Measurements from ENCODE around the gene GREM1. TPM values are rescaled to one million over a fixed set of nuclear protein-coding genes. Genes with fewer than 3 reads are reported as not detected.

The GREM1 gene
- total and polyA plus RNA-seq, 9 of the 15 experiments (the other 6 are each of a cell fraction or from before 2014, with no cell fraction given): 0.01 to 0.20 (median 0.06) TPM; not detected in 6

DNA sequence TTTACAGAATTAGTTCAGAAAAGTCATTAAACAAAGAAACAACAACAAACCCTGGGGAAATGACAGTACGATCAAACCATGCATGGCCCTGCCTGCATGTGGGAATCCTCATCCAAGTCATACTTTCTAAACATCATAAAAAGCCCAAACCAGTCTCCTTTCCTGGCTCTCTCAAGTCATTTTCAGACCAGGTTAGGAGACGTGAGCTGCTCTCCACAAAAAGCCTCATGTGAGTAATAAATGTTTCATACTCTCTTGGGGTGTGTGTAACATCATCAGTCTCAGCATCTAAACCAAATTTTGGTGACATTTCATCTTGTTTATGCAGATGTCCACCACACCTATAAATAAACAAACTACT lies 18.9 kb downstream of the GREM1 start:
- intact Hi-C loops (cut with micrococcal nuclease) (no loop called here), in situ Hi-C loops (cut with MboI) (no loop called here)
- Histone ChIP-seq H2AFZ (ENCODE audit: low read depth, low read length) (no peak overlapping the region), H3K9me3 (replicated peaks; ENCODE audit: control insufficient read depth, insufficient read depth, low read depth, low read length) (no peaks in the 10 kb centered on the region), H3K4me2 (ENCODE audit: insufficient read depth, low read length) (no peak overlapping the region), H3K79me2 (ENCODE audit: control insufficient read depth, insufficient read depth, low read length) (no peaks in the 10 kb centered on the region), H3K36me3 (ENCODE audit: control insufficient read depth, insufficient read depth, low read length) (no peaks in the 10 kb centered on the region), H3K27ac (ENCODE audit: extremely low read depth, low read depth, low read length) (no peak overlapping the region), H3K27me3 (ENCODE audit: control insufficient read depth in 2 of 2, insufficient read depth in 2 of 2, low read length in 2 of 2) (no peaks in the 10 kb centered on the region), H3K9me1 (ENCODE audit: control insufficient read depth, insufficient read depth, low read length) (no peaks in the 10 kb centered on the region), H4K20me1 (replicated peaks; ENCODE audit: control insufficient read depth, insufficient read depth, low read length) (no peaks in the 10 kb centered on the region), H3K4me3 (no peak overlapping the region), H3K4me1 (replicated peaks in 1 of 2; ENCODE audit: control insufficient read depth in 2 of 2, insufficient read depth in 2 of 2, low read length in 2 of 2) (no peaks in the 10 kb centered on the region), H3K9ac (ENCODE audit: insufficient read depth in 1 of 2, low read depth in 2 of 2, low read length in 2 of 2) (no peak overlapping the region)
- CTCF ChIA-PET (ENCODE audit: low intra/inter-chr PET ratio): no interaction called here
- POLR2A ChIA-PET: interaction anchor here (1.2 kb wide), 1 partner anchor 174 kb away, joined by 3 read pairs; no protein-coding TSS in a partner anchor
- ATAC-seq: no peak
- no peak for DNase-seq (ENCODE audit: extremely low read depth in 1 of 4, low spot score in 3 of 4)
- 25% methylated on average over 2 of the region's 2 CpGs for WGBS (ENCODE audit: insufficient coverage, low coverage, missing lambda C conversion rate)
- no peak for TF ChIP-seq HNRNPL (IDR thresholded peaks at IDR 0.05; ENCODE audit: low read depth, low read length)
- no peak for TF ChIP-seq PTRF (tag; IDR thresholded peaks at IDR 0.05)
- TF ChIP-seq, protein P1, sequence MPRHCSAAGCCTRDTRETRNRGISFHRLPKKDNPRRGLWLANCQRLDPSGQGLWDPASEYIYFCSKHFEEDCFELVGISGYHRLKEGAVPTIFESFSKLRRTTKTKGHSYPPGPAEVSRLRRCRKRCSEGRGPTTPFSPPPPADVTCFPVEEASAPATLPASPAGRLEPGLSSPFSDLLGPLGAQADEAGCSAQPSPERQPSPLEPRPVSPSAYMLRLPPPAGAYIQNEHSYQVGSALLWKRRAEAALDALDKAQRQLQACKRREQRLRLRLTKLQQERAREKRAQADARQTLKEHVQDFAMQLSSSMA (CRISPR knock-in tag; IDR thresholded peaks at IDR 0.05): no peak
- no peak for TF ChIP-seq NEUROD1 (IDR thresholded peaks at IDR 0.05; ENCODE audit: borderline replicate concordance, low read depth, low read length, partially characterized antibody)
- TF ChIP-seq NFIX (CRISPR knock-in tag; IDR thresholded peaks at IDR 0.05; ENCODE audit: low read depth): no peak
- no peak for TF ChIP-seq BHLHE40 (IDR thresholded peaks at IDR 0.05; ENCODE audit: low read length)
- no peak for TF ChIP-seq EP300 (IDR thresholded peaks at IDR 0.05; ENCODE audit: low read length)
- no TSS peak for BruUV-seq (replicated peaks)
- FAIRE-seq: no peak

All from K562 (cell line).